ENCODE measurements around the gene CIAO3. TPM values are rescaled to one million over a fixed set of nuclear protein-coding genes. Genes with fewer than 3 reads are reported as not detected.
"Not testable (repeated sequence)": the region's sequence is repeated elsewhere in the genome, so short reads cannot be mapped to it uniquely, and the experiment has no call there.

The CIAO3 gene
- polyA plus RNA-seq, 1 donor (not counting 4 experiments of a cell fraction or from before 2014, with no cell fraction given), result 24.9 TPM

- no peak overlapping the region for H2AFZ ChIP-seq (ENCODE audit: control insufficient read depth, low read length)
- DNase-seq (ENCODE audit: low read depth, low spot score) (no peak), FAIRE-seq (no peak)
- H3K4me1 ChIP-seq (ENCODE audit: control insufficient read depth, extremely low read depth, insufficient read depth, low read length), result peaks cover 12% of the 10 kb centered on the region
- dilution Hi-C loops (cut with MboI; ENCODE audit: extremely low pct_ligation_motif_present, low sequenced_read_pairs), result no loop called here
- TF ChIP-seq CTCF (optimal IDR thresholded peaks at IDR 0.05 in 1 of 3, IDR thresholded peaks at IDR 0.05 in 1 of 3, conservative IDR thresholded peaks at IDR 0.05 in 1 of 3; ENCODE audit: extremely low read depth in 1 of 3, insufficient read depth in 2 of 3, low read length in 3 of 3), result no peak
- TF ChIP-seq EZH2 (IDR thresholded peaks at IDR 0.05; ENCODE audit: low read length), result peak; percentile 80
- no peak overlapping the region for H3K9ac ChIP-seq (ENCODE audit: control insufficient read depth, extremely low read depth, insufficient read depth, low read length)
- no peak overlapping the region for H3K27ac ChIP-seq (ENCODE audit: control insufficient read depth, insufficient read depth, low read length)
- H3K36me3 ChIP-seq (ENCODE audit: control insufficient read depth in 2 of 2, extremely low read depth in 1 of 2, insufficient read depth in 2 of 2, low read length in 2 of 2), result no peaks in the 10 kb centered on the region
- H3K79me2 ChIP-seq (ENCODE audit: control insufficient read depth, insufficient read depth, low read length), result peaks cover 5% of the 10 kb centered on the region
- H3K4me3 ChIP-seq (ENCODE audit: control insufficient read depth in 2 of 3, extremely low read depth in 1 of 3, insufficient read depth in 2 of 3, low read depth in 1 of 3, low read length in 3 of 3), result no peak overlapping the region
- peaks cover 50% of the 10 kb centered on the region for H3K27me3 ChIP-seq (ENCODE audit: control insufficient read depth, extremely low read depth, insufficient read depth, low read length)
- no peak overlapping the region for H3K4me2 ChIP-seq (ENCODE audit: control insufficient read depth, extremely low read depth, insufficient read depth, low read depth, low read length)
- H3K9me3 ChIP-seq (ENCODE audit: control insufficient read depth, low read depth, low read length), result no peaks in the 10 kb centered on the region
- no peaks in the 10 kb centered on the region for H4K20me1 ChIP-seq (ENCODE audit: control insufficient read depth, extremely low read depth, insufficient read depth, low read length)
- H3K9me1 ChIP-seq (ENCODE audit: control insufficient read depth, extremely low read depth, insufficient read depth, low read length), result no peaks in the 10 kb centered on the region
Observed at GRCh38 chr16:693364-693763, 47.4 kb downstream of the CIAO3 start.

GRCh38 chr16:692356-693108 lies 48.3 kb downstream of the CIAO3 start:
- TF ChIP-seq CTCF (optimal IDR thresholded peaks at IDR 0.05 in 1 of 3, IDR thresholded peaks at IDR 0.05 in 1 of 3, conservative IDR thresholded peaks at IDR 0.05 in 1 of 3; ENCODE audit: extremely low read depth in 1 of 3, insufficient read depth in 2 of 3, low read length in 3 of 3) (no peak), EZH2 (IDR thresholded peaks at IDR 0.05; ENCODE audit: low read length) (no peak)
- no peak for FAIRE-seq
- Histone ChIP-seq H3K79me2 (ENCODE audit: control insufficient read depth, insufficient read depth, low read length) (peaks cover 5% of the 10 kb centered on the region), H3K27ac (ENCODE audit: control insufficient read depth, insufficient read depth, low read length) (no peak overlapping the region), H3K9me3 (ENCODE audit: control insufficient read depth, low read depth, low read length) (no peaks in the 10 kb centered on the region), H3K36me3 (ENCODE audit: control insufficient read depth in 2 of 2, extremely low read depth in 1 of 2, insufficient read depth in 2 of 2, low read length in 2 of 2) (peaks cover 0 to 2% of the 10 kb centered on the region in 2 experiments), H3K4me3 (ENCODE audit: control insufficient read depth in 2 of 3, extremely low read depth in 1 of 3, insufficient read depth in 2 of 3, low read depth in 1 of 3, low read length in 3 of 3) (no peak overlapping the region), H3K27me3 (ENCODE audit: control insufficient read depth, extremely low read depth, insufficient read depth, low read length) (peaks cover 50% of the 10 kb centered on the region), H3K4me2 (ENCODE audit: control insufficient read depth, extremely low read depth, insufficient read depth, low read depth, low read length) (no peak overlapping the region), H3K4me1 (ENCODE audit: control insufficient read depth, extremely low read depth, insufficient read depth, low read length) (peaks cover 12% of the 10 kb centered on the region), H4K20me1 (ENCODE audit: control insufficient read depth, extremely low read depth, insufficient read depth, low read length) (no peaks in the 10 kb centered on the region), H2AFZ (ENCODE audit: control insufficient read depth, low read length) (no peak overlapping the region), H3K9me1 (ENCODE audit: control insufficient read depth, extremely low read depth, insufficient read depth, low read length) (no peaks in the 10 kb centered on the region), H3K9ac (ENCODE audit: control insufficient read depth, extremely low read depth, insufficient read depth, low read length) (no peak overlapping the region)
- dilution Hi-C loops (cut with MboI; ENCODE audit: extremely low pct_ligation_motif_present, low sequenced_read_pairs), result no loop called here
- no peak for DNase-seq (ENCODE audit: low read depth, low spot score)

- H3K27ac ChIP-seq (ENCODE audit: control insufficient read depth, insufficient read depth, low read length); H3K9me3 ChIP-seq (ENCODE audit: control insufficient read depth, low read depth, low read length); H3K4me2 ChIP-seq (ENCODE audit: control insufficient read depth, extremely low read depth, insufficient read depth, low read depth, low read length); dilution Hi-C loops (cut with MboI; ENCODE audit: extremely low pct_ligation_motif_present, low sequenced_read_pairs); H3K4me3 ChIP-seq (ENCODE audit: control insufficient read depth in 2 of 3, extremely low read depth in 1 of 3, insufficient read depth in 2 of 3, low read depth in 1 of 3, low read length in 3 of 3); H3K9ac ChIP-seq (ENCODE audit: control insufficient read depth, extremely low read depth, insufficient read depth, low read length); H3K36me3 ChIP-seq (ENCODE audit: control insufficient read depth in 2 of 2, extremely low read depth in 1 of 2, insufficient read depth in 2 of 2, low read length in 2 of 2); DNase-seq (ENCODE audit: low read depth, low spot score); H3K79me2 ChIP-seq (ENCODE audit: control insufficient read depth, insufficient read depth, low read length); H4K20me1 ChIP-seq (ENCODE audit: control insufficient read depth, extremely low read depth, insufficient read depth, low read length); FAIRE-seq; H3K9me1 ChIP-seq (ENCODE audit: control insufficient read depth, extremely low read depth, insufficient read depth, low read length); H2AFZ ChIP-seq (ENCODE audit: control insufficient read depth, low read length): not testable (repeated sequence)
- Histone ChIP-seq H3K4me1 (ENCODE audit: control insufficient read depth, extremely low read depth, insufficient read depth, low read length) (peaks cover 12% of the 10 kb centered on the region), H3K27me3 (ENCODE audit: control insufficient read depth, extremely low read depth, insufficient read depth, low read length) (peaks cover 49% of the 10 kb centered on the region)
Observed at GRCh38 chr16:691242-691641, 49.6 kb downstream of the CIAO3 start.
